ENCODE data around the gene KLHL22. TPM values are rescaled to one million over a fixed set of nuclear protein-coding genes. Genes with fewer than 3 reads are reported as not detected.
"Not testable (repeated sequence)": the region's sequence is repeated elsewhere in the genome, so short reads cannot be mapped to it uniquely, and the experiment has no call there.

KLHL22 gene
- total RNA-seq, 2 donors from 2014 or later: 21.4 to 26.5 TPM

DNA sequence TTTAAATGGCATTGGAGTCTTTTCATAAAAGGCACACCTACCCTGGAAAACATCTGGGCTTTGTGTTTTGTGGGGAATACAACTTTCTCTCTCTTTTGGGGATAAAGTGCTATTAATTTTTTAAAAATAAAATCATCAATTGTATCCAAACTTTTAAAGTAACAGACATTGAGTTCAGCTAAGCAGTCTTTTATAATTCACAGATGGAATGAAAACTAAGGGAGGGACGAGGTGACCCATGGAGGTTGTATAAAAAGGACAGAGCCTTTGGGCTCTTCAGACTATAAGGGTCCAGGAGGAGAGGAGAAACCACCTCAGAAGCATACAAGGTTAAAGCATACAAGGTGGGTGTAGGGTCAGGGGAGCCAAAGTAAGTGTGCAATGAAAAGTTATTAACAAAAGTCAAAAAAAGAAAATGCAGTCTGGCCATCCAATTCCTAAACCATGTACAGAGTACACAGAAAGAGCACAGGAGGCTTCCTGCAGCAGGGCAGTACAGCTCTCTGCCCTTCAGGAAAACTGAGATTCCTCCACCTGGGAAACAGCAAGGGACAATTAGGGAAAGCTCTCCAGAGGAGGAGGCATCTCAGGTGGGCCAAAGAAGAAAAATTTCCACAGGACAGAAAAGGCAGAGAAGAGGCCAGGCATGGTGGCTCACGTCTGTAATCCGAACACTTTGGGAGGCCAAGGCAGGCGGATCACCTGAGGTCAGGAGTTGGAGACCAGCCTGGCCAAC, 10.5 kb downstream of the KLHL22 start:
- no peak overlapping the region for H3K27ac Mint-ChIP-seq
- ATAC-seq (replicated peaks in 1 of 2) (no peak), DNase-seq (no peak)
- H3K4me1 Mint-ChIP-seq (ENCODE audit: low read depth): peaks cover 26% of the 10 kb centered on the region
- H3K27me3 Mint-ChIP-seq (ENCODE audit: low read depth): no peaks in the 10 kb centered on the region
- H3K36me3 Mint-ChIP-seq (ENCODE audit: insufficient read depth in 2 of 2): peaks cover 0 to 2% of the 10 kb centered on the region in 2 donors
- no peak overlapping the region for H3K4me3 Mint-ChIP-seq
- no peaks in the 10 kb centered on the region for H3K9me3 Mint-ChIP-seq

GRCh38 chr22:20483771-20484170, 11.8 kb downstream of the KLHL22 start:
- peaks cover 20% of the 10 kb centered on the region for H3K4me1 Mint-ChIP-seq (ENCODE audit: low read depth)
- DNase-seq: no peak
- H3K4me3 Mint-ChIP-seq: no peak overlapping the region
- H3K9me3 Mint-ChIP-seq: no peaks in the 10 kb centered on the region
- peaks cover 0 to 2% of the 10 kb centered on the region in 2 donors for H3K36me3 Mint-ChIP-seq (ENCODE audit: insufficient read depth in 2 of 2)
- H3K27me3 Mint-ChIP-seq (ENCODE audit: low read depth): no peaks in the 10 kb centered on the region
- H3K27ac Mint-ChIP-seq: no peak overlapping the region
- no peak for ATAC-seq (replicated peaks in 1 of 2)

DNA sequence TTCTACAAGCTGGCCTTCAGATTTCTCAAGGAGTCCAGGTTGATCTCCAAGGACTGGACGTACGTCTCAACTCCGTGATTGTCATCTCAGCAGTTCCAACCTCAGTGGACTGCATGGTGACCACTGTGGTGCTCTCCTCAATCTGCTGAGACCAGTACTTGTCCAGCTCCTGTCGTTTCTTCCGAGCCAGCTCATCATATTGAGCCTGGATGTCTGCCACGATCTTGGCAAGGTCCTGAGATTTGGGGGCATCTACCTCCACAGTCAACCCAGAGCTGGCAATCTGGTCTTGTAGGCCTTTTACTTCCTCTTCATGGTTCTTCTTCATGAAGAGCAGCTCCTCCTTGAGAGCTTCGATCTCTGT, 12.5 kb downstream of the KLHL22 start:
- H3K27ac Mint-ChIP-seq; H3K36me3 Mint-ChIP-seq (ENCODE audit: insufficient read depth in 2 of 2); H3K4me3 Mint-ChIP-seq; H3K27me3 Mint-ChIP-seq (ENCODE audit: low read depth); H3K9me3 Mint-ChIP-seq; DNase-seq; ATAC-seq (replicated peaks in 1 of 2): not testable (repeated sequence)
- peaks cover 16% of the 10 kb centered on the region for H3K4me1 Mint-ChIP-seq (ENCODE audit: low read depth)

DNA sequence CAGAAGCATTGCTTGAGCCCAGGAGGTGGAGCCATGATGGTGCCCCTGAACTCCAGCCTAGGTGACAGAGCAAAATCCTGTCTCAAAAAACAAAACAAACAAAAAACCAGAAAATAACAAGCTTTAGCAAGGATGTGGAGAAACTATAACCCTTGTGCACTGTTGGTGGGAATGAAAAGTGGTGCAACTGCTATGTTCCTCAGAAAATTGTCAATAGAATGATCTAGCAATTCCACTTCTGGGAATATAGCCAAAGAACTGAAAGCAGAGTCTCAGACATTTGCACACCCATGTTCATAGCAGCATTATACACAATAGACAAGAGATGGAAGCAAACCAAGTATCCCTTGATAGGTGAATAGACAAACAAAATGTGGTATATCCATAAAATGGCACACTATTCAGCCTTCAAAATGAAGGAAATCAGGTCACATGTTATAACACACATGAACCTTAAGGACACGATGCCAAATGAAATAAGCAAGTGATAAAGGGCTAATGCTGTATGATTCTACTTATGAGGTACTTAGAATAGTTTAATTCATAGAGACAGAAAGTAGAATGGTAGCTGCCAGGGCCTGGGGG, 15.9 kb downstream of the KLHL22 start:
- H3K27ac Mint-ChIP-seq: no peak overlapping the region

GRCh38 chr22:20478059-20478458, 17.5 kb downstream of the KLHL22 start:
- not testable (repeated sequence) for H3K27ac Mint-ChIP-seq; H3K4me3 Mint-ChIP-seq; ATAC-seq (replicated peaks in 1 of 2); H3K27me3 Mint-ChIP-seq (ENCODE audit: low read depth); H3K9me3 Mint-ChIP-seq; DNase-seq; H3K36me3 Mint-ChIP-seq (ENCODE audit: insufficient read depth in 2 of 2)
- H3K4me1 Mint-ChIP-seq (ENCODE audit: low read depth): peaks cover 43% of the 10 kb centered on the region

More for the DNA sequence above, 15.9 kb downstream of the KLHL22 start:
- DNase-seq (no peak), ATAC-seq (replicated peaks in 1 of 2) (no peak)
- Mint-ChIP-seq H3K36me3 (ENCODE audit: insufficient read depth in 2 of 2) (no peaks in the 10 kb centered on the region), H3K4me1 (ENCODE audit: low read depth) (peaks cover 34% of the 10 kb centered on the region), H3K27me3 (ENCODE audit: low read depth) (no peaks in the 10 kb centered on the region), H3K4me3 (no peak overlapping the region), H3K9me3 (no peaks in the 10 kb centered on the region)

- H3K4me1 Mint-ChIP-seq (ENCODE audit: low read depth): peaks cover 54% of the 10 kb centered on the region
- H3K9me3 Mint-ChIP-seq; H3K27me3 Mint-ChIP-seq (ENCODE audit: low read depth); H3K36me3 Mint-ChIP-seq (ENCODE audit: insufficient read depth in 2 of 2); DNase-seq; ATAC-seq (replicated peaks in 1 of 2): not testable (repeated sequence)
- peak overlapping the region; percentile 69 to 90 for H3K4me3 Mint-ChIP-seq
- H3K27ac Mint-ChIP-seq: peak overlapping the region; percentile 99
These were observed 20.0 kb downstream of the KLHL22 start for GRCh38 chr22:20475569-20475968.

DNA sequence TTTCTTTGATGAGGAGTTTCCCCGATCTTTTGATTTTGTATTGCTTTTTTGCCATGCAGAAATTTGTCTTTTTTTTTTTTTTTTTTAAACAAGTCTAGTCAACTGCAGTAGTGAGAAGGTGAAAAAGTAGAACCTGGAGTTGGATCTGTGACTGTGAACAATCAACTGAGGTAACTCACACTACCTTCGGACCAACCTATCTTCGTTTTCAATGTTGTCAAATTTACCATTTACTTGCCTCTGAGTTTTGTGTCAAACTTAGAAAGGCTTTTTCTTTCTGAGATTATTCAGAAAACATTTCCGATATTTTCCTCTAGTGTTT, 20.5 kb downstream of the KLHL22 start:
- Mint-ChIP-seq H3K9me3 (no peaks in the 10 kb centered on the region), H3K4me3 (peak overlapping the region; percentile 69 to 90), H3K36me3 (ENCODE audit: insufficient read depth in 2 of 2) (peaks cover 2 to 5% of the 10 kb centered on the region in 2 donors), H3K27me3 (ENCODE audit: low read depth) (no peaks in the 10 kb centered on the region), H3K27ac (peak overlapping the region; percentile 99), H3K4me1 (ENCODE audit: low read depth) (peaks cover 50% of the 10 kb centered on the region)
- no peak for ATAC-seq (replicated peaks in 1 of 2)
- no peak for DNase-seq

- Mint-ChIP-seq H3K4me3 (no peak overlapping the region), H3K4me1 (ENCODE audit: low read depth) (peaks cover 57% of the 10 kb centered on the region), H3K27ac (peak overlapping the region; percentile 25), H3K9me3 (no peaks in the 10 kb centered on the region), H3K36me3 (ENCODE audit: insufficient read depth in 2 of 2) (peaks cover 2 to 7% of the 10 kb centered on the region in 2 donors), H3K27me3 (ENCODE audit: low read depth) (no peaks in the 10 kb centered on the region)
- DNase-seq (no peak), ATAC-seq (replicated peaks in 1 of 2) (no peak)
These were observed 22.8 kb downstream of the KLHL22 start for GRCh38 chr22:20472629-20473442.

- DNase-seq: no peak
- Mint-ChIP-seq H3K27me3 (ENCODE audit: low read depth) (no peaks in the 10 kb centered on the region), H3K4me3 (no peak overlapping the region), H3K9me3 (no peaks in the 10 kb centered on the region), H3K36me3 (ENCODE audit: insufficient read depth in 2 of 2) (peaks cover 2 to 7% of the 10 kb centered on the region in 2 donors), H3K4me1 (ENCODE audit: low read depth) (peaks cover 57% of the 10 kb centered on the region), H3K27ac (peak overlapping the region; percentile 67)
- no peak for ATAC-seq (replicated peaks in 1 of 2)
These were observed 24.3 kb downstream of the KLHL22 start for GRCh38 chr22:20471126-20471833.

DNA sequence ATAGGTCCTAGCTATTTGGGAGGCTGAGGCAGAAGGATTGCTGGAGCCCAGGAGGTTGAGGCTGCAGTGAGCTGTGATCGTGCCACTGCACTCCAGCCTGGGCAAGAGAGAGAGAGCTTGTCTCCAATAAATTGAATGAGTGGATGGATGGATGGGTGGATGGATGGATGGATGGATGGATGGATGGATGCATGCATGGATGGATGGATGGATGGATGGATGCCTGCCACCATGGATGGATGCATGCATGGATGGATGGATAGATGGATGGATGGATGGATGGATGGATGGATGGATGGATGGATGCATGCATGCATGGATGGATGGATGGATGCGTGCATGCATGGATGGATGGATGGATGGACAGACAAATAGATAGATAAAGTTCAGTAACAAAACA, 25.1 kb downstream of the KLHL22 start:
- ATAC-seq (replicated peaks in 1 of 2); DNase-seq; H3K9me3 Mint-ChIP-seq; H3K27me3 Mint-ChIP-seq (ENCODE audit: low read depth); H3K4me3 Mint-ChIP-seq; H3K36me3 Mint-ChIP-seq (ENCODE audit: insufficient read depth in 2 of 2): not testable (repeated sequence)
- peaks cover 55% of the 10 kb centered on the region for H3K4me1 Mint-ChIP-seq (ENCODE audit: low read depth)
- H3K27ac Mint-ChIP-seq: peak overlapping the region; percentile 33

DNA sequence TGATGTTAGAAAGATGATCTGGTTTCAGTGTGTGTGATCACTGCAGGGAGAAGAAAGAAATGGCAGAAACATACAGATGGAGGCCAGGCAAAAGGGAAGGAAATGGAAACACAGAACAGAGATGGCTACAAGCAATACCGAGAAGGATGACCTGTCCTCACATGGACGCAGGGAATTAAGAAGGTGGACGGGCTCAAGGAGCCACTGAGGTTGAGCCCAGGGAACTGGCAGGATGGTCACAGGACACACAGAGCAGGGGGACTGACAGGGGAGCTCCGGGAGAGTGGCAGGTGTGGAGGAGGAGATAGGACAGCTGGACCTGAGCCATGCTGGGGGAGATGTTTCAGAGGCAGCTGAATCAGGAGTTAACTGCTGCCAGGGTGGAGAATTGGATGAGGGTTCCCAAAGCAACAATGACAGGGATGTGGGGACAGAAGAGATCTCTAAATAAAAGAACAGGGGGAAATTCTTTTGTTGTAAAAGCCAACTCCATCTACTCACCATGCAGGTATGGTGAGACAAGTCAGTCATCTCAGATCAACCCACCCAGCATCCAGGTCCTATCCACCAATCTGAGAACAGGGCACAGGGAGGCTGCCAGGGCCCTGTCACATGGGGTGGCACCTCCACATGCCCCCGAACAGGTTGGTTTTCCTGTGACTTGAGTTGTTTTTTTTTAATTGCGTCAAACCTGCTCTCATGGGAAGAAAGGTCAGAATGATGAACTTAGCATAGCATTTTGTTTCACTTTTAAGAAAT, 26.3 kb downstream of the KLHL22 start:
- peaks cover 2 to 9% of the 10 kb centered on the region in 2 donors for H3K36me3 Mint-ChIP-seq (ENCODE audit: insufficient read depth in 2 of 2)
- no peaks in the 10 kb centered on the region for H3K9me3 Mint-ChIP-seq
- DNase-seq: no peak
- H3K4me1 Mint-ChIP-seq (ENCODE audit: low read depth): peaks cover 55% of the 10 kb centered on the region
- ATAC-seq (replicated peaks in 1 of 2): peak in 1 of 2 donors; percentile 7
- peak overlapping the region; percentile 2 for H3K27ac Mint-ChIP-seq
- no peaks in the 10 kb centered on the region for H3K27me3 Mint-ChIP-seq (ENCODE audit: low read depth)
- H3K4me3 Mint-ChIP-seq: no peak overlapping the region

DNA sequence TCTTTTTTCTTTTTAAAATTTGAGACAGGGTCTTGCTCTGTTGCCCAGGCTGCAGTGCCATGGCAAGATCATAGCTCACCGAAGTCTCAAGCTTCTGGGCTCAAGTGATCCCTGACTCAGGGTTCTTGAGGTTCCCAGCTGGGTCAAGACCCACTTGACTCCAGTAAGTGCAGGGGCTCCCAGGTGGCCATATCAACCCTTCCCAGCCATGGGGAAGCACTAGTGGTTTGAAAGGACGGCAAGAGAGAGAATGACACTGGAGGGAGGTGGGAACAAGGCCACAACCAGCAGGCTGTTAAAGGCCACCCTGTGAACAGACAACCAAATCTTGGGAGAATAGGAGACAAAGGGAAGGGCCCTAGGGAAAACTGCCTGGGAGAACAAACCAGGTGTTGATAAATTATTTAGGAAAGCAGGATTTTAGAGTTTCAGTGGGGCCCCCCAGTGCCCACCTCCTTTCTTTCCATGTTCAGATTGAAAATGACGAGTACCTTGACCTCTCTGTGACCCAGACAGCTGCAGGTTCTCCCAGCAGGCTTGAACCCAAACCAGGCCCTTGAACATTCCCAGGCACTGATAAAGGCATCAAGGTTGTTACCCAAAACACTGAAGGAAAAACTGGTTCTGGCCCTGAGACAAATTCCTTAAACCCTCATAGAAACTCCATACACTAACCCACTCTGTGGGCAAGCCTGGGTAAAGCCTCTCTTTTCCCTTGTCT, 28.8 kb downstream of the KLHL22 start:
- no peaks in the 10 kb centered on the region for H3K9me3 Mint-ChIP-seq
- no peaks in the 10 kb centered on the region for H3K27me3 Mint-ChIP-seq (ENCODE audit: low read depth)
- DNase-seq (no peak), ATAC-seq (replicated peaks in 1 of 2) (no peak)
- H3K4me3 Mint-ChIP-seq: no peak overlapping the region
- peaks cover 60% of the 10 kb centered on the region for H3K4me1 Mint-ChIP-seq (ENCODE audit: low read depth)
- no peak overlapping the region for H3K27ac Mint-ChIP-seq
- peaks cover 2 to 11% of the 10 kb centered on the region in 2 donors for H3K36me3 Mint-ChIP-seq (ENCODE audit: insufficient read depth in 2 of 2)
